Suprapubic skin (tissue), 4 donors: Measurements from ENCODE around the gene ARMC2.

Experiments
- CTCF ChIP-seq, 2 donors: fragments of 200-600 bp in 1 of 2; fragments of 450-650 bp in 1 of 2; sonication (generic) in 1 of 2; IDR thresholded peaks; one replicate each; pipeline ENCODE4 v1.5.1; 2016 to 2019; ENCODE audit warnings: antibody characterized with exemption in 2 of 2, mild to moderate bottlenecking in 1 of 2, moderate library complexity in 1 of 2
- POLR2A ChIP-seq, 2 donors: fragments of 450-650 bp; IDR thresholded peaks; one replicate each; pipeline ENCODE4 v1.6.1; 2017; ENCODE audit warnings: antibody characterized with exemption in 2 of 2, mild to moderate bottlenecking in 2 of 2, moderate library complexity in 2 of 2
- POLR2AphosphoS5 ChIP-seq, 3 donors: sonication (generic); formaldehyde crosslinking; IDR thresholded peaks; one replicate each; pipeline ENCODE4 v1.6.1; 2017; ENCODE audit warnings: antibody characterized with exemption in 3 of 3

- TF ChIP-seq CTCF (IDR thresholded peaks at IDR 0.05) = no peak
- TF ChIP-seq POLR2A (IDR thresholded peaks at IDR 0.05) = peak in 1 of 2 donors; percentile 9
- TF ChIP-seq POLR2AphosphoS5 (IDR thresholded peaks at IDR 0.05) = no peak
Measured at GRCh38 chr6:108841377-108841855, 6.8 kb upstream of the ARMC2 start.
